CD8-positive, alpha-beta memory T cell (primary cell): ENCODE results near the gene KDM4D. TPM values are rescaled to one million over a fixed set of nuclear protein-coding genes. Genes with fewer than 3 reads are reported as not detected.

Experiments used
- CTCF ChIA-PET: fragments of 350-600 bp; sonication (Branson Sonifier 250); formaldehyde crosslinking; loops from one replicate; lab custom pipeline; 2021; ENCODE audit warnings: antibody characterized with exemption; lab: Charles Lee
- POLR2A ChIA-PET: fragments of 350-600 bp; sonication (Branson Sonifier 250); formaldehyde crosslinking; loops from one replicate; lab custom pipeline; 2021; ENCODE audit warnings: antibody characterized with exemption; lab: Charles Lee
- DNase-seq, 5 donors: peaks; one replicate each; pipeline versions ENCODE4 v3.0.0 to v3.0.0-alpha.2; 2020 to 2022; ENCODE audit warnings: mixed read lengths in 1 of 5
- H3K27ac ChIP-seq: one replicate; pipeline ENCODE4 v1.7.0; 2013; ENCODE audit warnings: low read depth, mild to moderate bottlenecking, low read length, moderate library complexity
- H3K27me3 ChIP-seq: 2 replicates; pipeline ENCODE4 v1.7.0; 2013; ENCODE audit warnings: low read length, mild to moderate bottlenecking; ENCODE audit not compliant: insufficient read depth, poor library complexity, severe bottlenecking
- H3K36me3 ChIP-seq: 2 replicates; pipeline ENCODE4 v1.7.0; 2013; ENCODE audit warnings: mild to moderate bottlenecking, low read length, moderate library complexity; ENCODE audit not compliant: insufficient read depth
- H3K4me1 ChIP-seq: 2 replicates; pipeline ENCODE4 v1.7.0; 2013; ENCODE audit warnings: mild to moderate bottlenecking, low read length, moderate library complexity; ENCODE audit not compliant: insufficient read depth
- H3K4me3 ChIP-seq: 2 replicates; pipeline ENCODE4 v1.7.0; 2013; ENCODE audit warnings: mild to moderate bottlenecking, low read length
- H3K9me3 ChIP-seq: 2 replicates; pipeline ENCODE4 v1.7.0; 2013; ENCODE audit warnings: mild to moderate bottlenecking, low read length
- H3K27ac Mint-ChIP-seq, 8 donors: one replicate each; pipeline ENCODE4 v1.8.0; 2020 to 2021; ENCODE audit warnings: mixed read lengths in 8 of 8, mild to moderate bottlenecking in 6 of 8, inconsistent platforms in 3 of 8, moderate library complexity in 3 of 8
- H3K27me3 Mint-ChIP-seq, 2 donors: one replicate each; pipeline ENCODE4 v1.8.0; 2020 to 2021; ENCODE audit warnings: mixed read lengths in 2 of 2, mild to moderate bottlenecking in 1 of 2, moderate library complexity in 1 of 2
- H3K36me3 Mint-ChIP-seq, 3 donors: one replicate each; pipeline ENCODE4 v1.8.0; 2020 to 2021; ENCODE audit warnings: mixed read lengths in 3 of 3, inconsistent platforms in 1 of 3, mild to moderate bottlenecking in 1 of 3
- H3K4me1 Mint-ChIP-seq, 3 donors: one replicate each; pipeline ENCODE4 v1.8.0; 2020 to 2021; ENCODE audit warnings: mixed read lengths in 3 of 3, inconsistent platforms in 1 of 3, mild to moderate bottlenecking in 1 of 3
- H3K4me3 Mint-ChIP-seq, 7 donors: one replicate each; pipeline ENCODE4 v1.8.0; 2020 to 2021; ENCODE audit warnings: mixed read lengths in 7 of 7, mild to moderate bottlenecking in 6 of 7, moderate library complexity in 4 of 7, inconsistent platforms in 2 of 7
- H3K9me3 Mint-ChIP-seq, 5 donors: one replicate each; pipeline ENCODE4 v1.8.0; 2020 to 2022; ENCODE audit warnings: mixed read lengths in 5 of 5, mild to moderate bottlenecking in 3 of 5, moderate library complexity in 2 of 5, inconsistent platforms in 1 of 5
- polyA plus RNA-seq: library from polyadenylated mRNA; unstranded; fragments of 300-500 nt; fragmentation: Illumina TruSeq; gene quantifications from one replicate; pipeline ENCODE4 v1.2.3, GENCODE V29; 2021
- total RNA-seq, 2 experiments: library from RNA; stranded (reverse); gene quantifications; one replicate each; pipeline ENCODE4 v1.2.3, GENCODE V29; 2021

KDM4D gene
- total RNA-seq (1 to 10 TPM; 1.6 to 1.8 TPM), polyA plus RNA-seq (0.28 TPM)

DNA sequence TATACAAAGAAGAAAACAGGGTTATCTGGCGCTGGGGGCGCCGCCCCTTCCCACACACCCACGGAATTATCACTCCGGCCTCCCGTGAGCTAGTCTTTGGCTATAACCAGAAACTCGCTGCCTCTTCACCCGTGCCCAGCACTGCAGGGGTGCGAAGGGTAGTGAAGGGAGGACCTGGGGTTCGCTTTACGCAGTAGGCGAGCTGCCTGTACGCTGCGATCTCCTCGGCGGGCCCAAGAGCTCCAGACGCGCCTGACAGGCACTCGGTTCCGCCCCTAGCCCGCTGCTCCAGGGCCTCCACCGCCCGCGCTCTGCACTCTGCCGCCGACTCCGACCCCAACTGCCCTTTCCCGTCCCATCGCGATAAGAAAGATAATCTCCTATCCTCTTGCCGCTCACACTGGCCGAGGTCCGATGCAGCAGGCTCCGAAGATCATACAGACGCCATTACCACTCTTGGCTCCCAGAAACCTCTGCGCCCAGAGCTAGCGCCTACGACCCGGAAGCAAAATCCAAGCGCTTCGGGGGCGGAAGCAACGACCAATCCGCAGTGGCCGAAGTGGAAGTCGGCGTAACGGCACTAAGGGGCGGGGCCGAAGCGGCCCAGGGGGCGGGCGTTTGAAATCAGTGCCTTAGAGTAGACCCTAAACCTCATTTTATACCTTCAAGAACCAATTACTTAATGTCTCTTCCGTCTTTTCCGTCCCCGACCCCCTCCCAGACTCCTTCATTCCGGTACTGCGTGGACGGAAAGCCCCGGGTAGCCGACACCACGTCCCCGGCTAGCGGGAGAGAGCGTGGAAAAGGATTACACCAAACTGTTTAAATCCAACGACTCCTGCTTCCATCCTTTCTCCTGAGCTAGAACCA lies at the start of gene KDM4D, which contains the start of gene CWC15:
Gene KDM4D (plus strand): TSS at position 611 of the 870 bp plus-strand sequence. CDS start 23,664 bp downstream, outside the sequence.
Gene CWC15 (minus strand): TSS at position 458 of the 870 bp plus-strand sequence. CDS start 1,371 bp downstream, outside the sequence.
- H3K36me3 ChIP-seq, result peaks cover 31% of the 10 kb centered on the region
- H3K4me3 ChIP-seq, result peak within 1 kb of the TSS; percentile 88
- peaks cover 24 to 55% (median 52%) of the 10 kb centered on the region in 3 donors for H3K4me1 Mint-ChIP-seq
- H3K27ac ChIP-seq, result peak within 1 kb of the TSS; percentile 82
- peak within 1 kb of the TSS; percentile 87 to 100 (median 97) for H3K27ac Mint-ChIP-seq
- DNase-seq, result peak; percentile 90 to 97 (median 91)
- peaks cover 0 to 6% (median 0%) of the 10 kb centered on the region in 5 donors for H3K9me3 Mint-ChIP-seq
- CTCF ChIA-PET, result interaction anchor here (0.9 to 1.7 kb wide), 5 partner anchors 49 to 732 kb away, joined by 3 to 9 read pairs (median 4); partner anchors contain the start of genes ENDOD1 and SRSF8
- peaks cover 11% of the 10 kb centered on the region for H3K4me1 ChIP-seq
- POLR2A ChIA-PET, result interaction anchor here (0.7 to 2.4 kb wide), 9 partner anchors 9 to 1416 kb away, joined by 3 to 27 read pairs (median 5); partner anchors contain the start of genes CCDC82, ENDOD1, FAM76B and FUT4
- no peaks in the 10 kb centered on the region for H3K9me3 ChIP-seq
- no peaks in the 10 kb centered on the region for H3K27me3 ChIP-seq
- peaks cover 21 to 48% (median 24%) of the 10 kb centered on the region in 3 donors for H3K36me3 Mint-ChIP-seq
- peak within 1 kb of the TSS; percentile 91 to 99 (median 96) for H3K4me3 Mint-ChIP-seq
- no peaks in the 10 kb centered on the region for H3K27me3 Mint-ChIP-seq

DNA sequence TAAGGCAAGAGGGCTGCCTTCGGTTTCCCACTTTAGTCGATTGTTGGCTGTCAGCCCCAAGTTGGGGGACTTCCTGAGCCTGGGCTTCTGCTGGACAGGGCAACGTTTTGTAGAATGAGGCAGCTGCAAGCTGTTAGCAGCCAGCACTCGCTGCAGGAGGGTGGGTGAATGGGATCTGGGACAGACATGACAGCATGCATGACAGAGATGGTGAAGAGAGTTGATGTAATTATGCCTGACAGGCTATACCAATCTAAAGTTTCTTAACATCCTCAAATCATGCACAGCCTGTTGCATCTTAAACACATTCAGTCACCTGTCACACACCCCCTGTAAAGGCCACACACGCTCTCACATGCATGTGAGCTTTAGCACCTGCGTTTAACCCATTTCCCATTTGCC lies 49.3 kb upstream of the KDM4D start:
- peak overlapping the region; percentile 64 to 98 (median 88) for H3K27ac Mint-ChIP-seq
- peaks cover 8 to 20% of the 10 kb centered on the region in 2 donors for H3K27me3 Mint-ChIP-seq
- POLR2A ChIA-PET, result interaction anchor here (1.0 to 1.8 kb wide), 6 partner anchors 49 to 1183 kb away, joined by 3 to 15 read pairs (median 4); partner anchors contain the start of genes C11orf54, CWC15, ENDOD1 and FAM76B
- H3K4me1 Mint-ChIP-seq, result peaks cover 24 to 44% (median 32%) of the 10 kb centered on the region in 3 donors
- peaks cover 39% of the 10 kb centered on the region for H3K4me1 ChIP-seq
- peaks cover 0 to 36% (median 7%) of the 10 kb centered on the region in 3 donors for H3K36me3 Mint-ChIP-seq
- H3K27me3 ChIP-seq, result no peaks in the 10 kb centered on the region
- H3K4me3 ChIP-seq, result peak overlapping the region; percentile 33
- H3K27ac ChIP-seq, result no peak overlapping the region
- CTCF ChIA-PET, result interaction anchor here (1.0 kb wide), 1 partner anchor 49 kb away, joined by 4 read pairs; the partner anchor contains the start of genes CWC15 and KDM4D
- no peaks in the 10 kb centered on the region for H3K36me3 ChIP-seq
- peaks cover 0 to 8% (median 0%) of the 10 kb centered on the region in 5 donors for H3K9me3 Mint-ChIP-seq
- H3K4me3 Mint-ChIP-seq, result peak overlapping the region in 6 of 7 donors; percentile 42 to 78 (median 71)
- no peak for DNase-seq
- H3K9me3 ChIP-seq, result no peaks in the 10 kb centered on the region

DNA sequence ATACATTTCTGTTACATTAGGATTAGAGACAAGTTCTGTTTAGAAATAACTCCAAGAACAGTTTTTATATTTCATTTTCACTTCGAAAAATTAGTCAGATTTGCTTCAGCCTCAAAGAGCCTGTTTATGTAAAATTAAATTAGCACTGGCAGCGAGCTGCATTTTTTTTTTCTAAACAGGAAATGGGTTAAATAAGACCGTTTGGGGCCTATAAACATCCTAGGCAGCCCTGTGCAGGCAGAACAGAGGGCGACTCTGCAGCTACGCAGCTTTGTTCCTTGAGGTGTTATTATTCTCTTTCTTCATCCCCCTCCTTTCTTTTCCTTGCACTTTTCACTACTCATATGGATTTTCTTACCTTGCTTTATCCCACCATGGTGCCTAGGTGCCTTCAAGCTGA lies 48.9 kb upstream of the KDM4D start:
- peaks cover 24 to 44% (median 32%) of the 10 kb centered on the region in 3 donors for H3K4me1 Mint-ChIP-seq
- peak overlapping the region in 6 of 7 donors; percentile 42 to 78 (median 71) for H3K4me3 Mint-ChIP-seq
- Histone ChIP-seq H3K4me3 (peak overlapping the region; percentile 33), H3K27me3 (no peaks in the 10 kb centered on the region), H3K36me3 (no peaks in the 10 kb centered on the region), H3K9me3 (no peaks in the 10 kb centered on the region), H3K27ac (peak overlapping the region; percentile 43), H3K4me1 (peaks cover 39% of the 10 kb centered on the region)
- H3K36me3 Mint-ChIP-seq, result peaks cover 0 to 36% (median 7%) of the 10 kb centered on the region in 3 donors
- peak overlapping the region; percentile 64 to 98 (median 94) for H3K27ac Mint-ChIP-seq
- peak in 3 of 5 donors; percentile 18 to 54 (median 44) for DNase-seq
- ChIA-PET POLR2A (interaction anchor here (1.0 to 1.8 kb wide), 6 partner anchors 49 to 1183 kb away, joined by 3 to 15 read pairs (median 4); partner anchors contain the start of genes C11orf54, CWC15, ENDOD1 and FAM76B), CTCF (interaction anchor here (1.0 kb wide), 1 partner anchor 49 kb away, joined by 4 read pairs; the partner anchor contains the start of genes CWC15 and KDM4D)
- H3K9me3 Mint-ChIP-seq, result peaks cover 0 to 8% (median 0%) of the 10 kb centered on the region in 5 donors
- H3K27me3 Mint-ChIP-seq, result peaks cover 9 to 22% of the 10 kb centered on the region in 2 donors

DNA sequence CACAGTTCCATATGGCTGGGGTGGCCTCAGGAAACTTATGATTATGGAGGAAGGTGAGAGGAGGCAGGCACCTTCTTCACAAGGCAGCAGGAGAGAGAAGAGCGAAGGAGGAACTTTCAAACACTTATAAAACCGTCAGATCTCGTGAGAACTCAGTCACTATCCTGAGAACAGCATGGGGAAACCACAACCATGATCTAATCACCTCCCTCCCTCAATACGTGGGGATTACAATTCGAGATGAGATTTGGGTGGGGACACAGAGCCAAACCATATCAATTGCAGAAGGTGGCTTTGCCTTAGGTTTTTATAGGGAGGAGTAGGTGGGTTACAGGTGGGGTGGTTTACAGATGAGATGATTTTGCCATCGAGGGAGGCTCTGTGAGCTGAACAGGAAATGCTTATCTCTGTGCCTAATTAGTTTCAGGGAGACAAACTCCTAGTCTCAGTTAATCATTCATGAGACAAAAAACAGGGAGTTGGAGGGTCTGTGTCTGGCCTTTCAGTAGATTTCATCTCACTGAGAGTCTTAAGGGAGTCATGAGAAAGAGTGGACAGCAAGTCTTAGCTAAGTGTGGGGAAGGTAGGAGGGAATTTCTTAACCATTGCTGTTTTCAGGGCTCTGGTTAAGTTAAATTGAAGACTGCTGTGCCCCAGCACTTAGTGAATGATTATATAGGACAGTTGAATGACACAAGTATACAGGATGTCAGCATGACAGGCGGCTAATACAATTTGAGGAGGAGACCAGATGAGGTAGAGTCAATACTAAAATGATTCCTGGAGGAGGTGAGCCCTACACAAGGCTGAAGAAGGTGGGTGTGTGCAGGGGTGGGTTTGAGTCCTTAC lies 47.9 kb upstream of the KDM4D start:
- Mint-ChIP-seq H3K4me3 (peak overlapping the region in 6 of 7 donors; percentile 23 to 75 (median 66)), H3K27me3 (peaks cover 7 to 27% of the 10 kb centered on the region in 2 donors), H3K36me3 (peaks cover 0 to 30% (median 3%) of the 10 kb centered on the region in 3 donors), H3K4me1 (peaks cover 24 to 44% (median 32%) of the 10 kb centered on the region in 3 donors), H3K9me3 (peaks cover 0 to 8% (median 0%) of the 10 kb centered on the region in 5 donors), H3K27ac (peak overlapping the region; percentile 67 to 98 (median 88))
- no peak for DNase-seq
- Histone ChIP-seq H3K9me3 (no peaks in the 10 kb centered on the region), H3K27me3 (no peaks in the 10 kb centered on the region), H3K36me3 (no peaks in the 10 kb centered on the region), H3K27ac (no peak overlapping the region), H3K4me3 (peak overlapping the region; percentile 33), H3K4me1 (peaks cover 39% of the 10 kb centered on the region)
- ChIA-PET CTCF (interaction anchor here (0.6 to 2.3 kb wide), 3 partner anchors 9 to 407 kb away, joined by 3 to 6 read pairs (median 3); no protein-coding TSS in a partner anchor), POLR2A (interaction anchor here (1.4 to 1.8 kb wide), 3 partner anchors 48 to 165 kb away, joined by 5 to 15 read pairs (median 9); partner anchors contain the start of genes CWC15, ENDOD1, KDM4D and SRSF8)

DNA sequence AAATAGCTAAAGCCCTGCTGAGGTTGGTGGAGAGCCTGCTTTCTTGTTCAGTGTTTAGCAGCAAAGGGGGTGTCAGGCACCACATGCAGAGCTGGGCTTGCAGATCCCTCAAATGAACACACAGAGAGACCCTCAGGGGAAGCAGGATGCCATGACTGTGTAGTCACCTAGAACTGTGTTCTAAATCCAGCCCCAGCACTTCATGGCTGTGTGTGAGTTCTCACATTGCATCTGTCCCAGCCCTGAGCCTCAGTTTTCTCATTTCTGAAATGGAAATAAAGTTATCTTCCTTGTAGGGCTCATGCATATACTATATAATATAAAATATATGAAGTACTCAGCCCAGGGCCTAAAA lies 47.3 kb upstream of the KDM4D start:
- Histone ChIP-seq H3K27ac (no peak overlapping the region), H3K36me3 (no peaks in the 10 kb centered on the region), H3K4me1 (peaks cover 39% of the 10 kb centered on the region), H3K27me3 (no peaks in the 10 kb centered on the region), H3K4me3 (no peak overlapping the region), H3K9me3 (no peaks in the 10 kb centered on the region)
- Mint-ChIP-seq H3K4me3 (no peak overlapping the region), H3K27me3 (peaks cover 7 to 27% of the 10 kb centered on the region in 2 donors), H3K27ac (peak overlapping the region in 6 of 8 donors; percentile 67 to 96 (median 88)), H3K9me3 (peaks cover 0 to 8% (median 0%) of the 10 kb centered on the region in 5 donors), H3K36me3 (peaks cover 0 to 25% (median 3%) of the 10 kb centered on the region in 3 donors), H3K4me1 (peaks cover 24 to 44% (median 32%) of the 10 kb centered on the region in 3 donors)
- POLR2A ChIA-PET, result no interaction called here
- no peak for DNase-seq
- CTCF ChIA-PET, result interaction anchor here (0.6 to 2.3 kb wide), 3 partner anchors 9 to 408 kb away, joined by 3 to 6 read pairs (median 3); no protein-coding TSS in a partner anchor

DNA sequence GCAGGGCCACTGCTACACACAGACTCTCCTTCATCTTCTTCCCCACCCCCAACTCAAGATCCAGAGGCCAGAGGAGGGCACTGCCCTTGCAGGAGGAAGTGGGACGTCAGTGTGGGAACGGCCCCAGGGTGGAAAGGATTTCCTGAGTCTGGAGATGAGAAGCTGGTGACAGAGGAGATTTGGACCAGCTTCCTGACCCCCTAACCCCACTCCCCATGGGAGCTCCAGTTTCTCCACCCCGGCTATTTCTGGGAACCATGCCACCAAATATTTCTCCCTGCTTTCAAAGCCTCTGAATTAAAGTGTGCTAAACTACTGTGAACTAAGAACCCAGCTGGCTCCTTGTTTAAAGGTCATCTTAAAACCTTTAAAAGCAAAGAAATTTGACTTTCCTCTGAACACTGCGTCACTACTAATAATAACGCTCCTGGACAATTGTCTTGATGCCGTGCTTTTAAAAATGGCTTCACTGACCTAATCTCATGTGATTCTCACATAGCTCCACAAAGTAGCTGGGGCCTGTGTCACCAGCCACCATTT lies 46.7 kb upstream of the KDM4D start:
- peaks cover 7 to 21% of the 10 kb centered on the region in 2 donors for H3K27me3 Mint-ChIP-seq
- H3K4me3 ChIP-seq, result no peak overlapping the region
- no peaks in the 10 kb centered on the region for H3K9me3 ChIP-seq
- H3K9me3 Mint-ChIP-seq, result peaks cover 0 to 6% (median 0%) of the 10 kb centered on the region in 5 donors
- H3K4me1 Mint-ChIP-seq, result peaks cover 24 to 44% (median 32%) of the 10 kb centered on the region in 3 donors
- no peak overlapping the region for H3K27ac ChIP-seq
- no peak overlapping the region for H3K4me3 Mint-ChIP-seq
- H3K4me1 ChIP-seq, result peaks cover 39% of the 10 kb centered on the region
- no peak for DNase-seq
- ChIA-PET CTCF (interaction anchor here (1.3 to 2.3 kb wide), 2 partner anchors 8 to 10 kb away, joined by 4 to 6 read pairs; no protein-coding TSS in a partner anchor), POLR2A (interaction anchor here (0.7 kb wide), 1 partner anchor 246 kb away, joined by 3 read pairs; no protein-coding TSS in a partner anchor)
- peaks cover 0 to 20% (median 3%) of the 10 kb centered on the region in 3 donors for H3K36me3 Mint-ChIP-seq
- H3K36me3 ChIP-seq, result no peaks in the 10 kb centered on the region
- H3K27ac Mint-ChIP-seq, result peak overlapping the region in 2 of 8 donors; percentile 30 to 78
- H3K27me3 ChIP-seq, result no peaks in the 10 kb centered on the region
